Measurements from ENCODE around the gene SEZ6.

GRCh38 chr17:28999206-28999605 lies 6.6 kb downstream of the SEZ6 start:
- TF ChIP-seq, protein P1, sequence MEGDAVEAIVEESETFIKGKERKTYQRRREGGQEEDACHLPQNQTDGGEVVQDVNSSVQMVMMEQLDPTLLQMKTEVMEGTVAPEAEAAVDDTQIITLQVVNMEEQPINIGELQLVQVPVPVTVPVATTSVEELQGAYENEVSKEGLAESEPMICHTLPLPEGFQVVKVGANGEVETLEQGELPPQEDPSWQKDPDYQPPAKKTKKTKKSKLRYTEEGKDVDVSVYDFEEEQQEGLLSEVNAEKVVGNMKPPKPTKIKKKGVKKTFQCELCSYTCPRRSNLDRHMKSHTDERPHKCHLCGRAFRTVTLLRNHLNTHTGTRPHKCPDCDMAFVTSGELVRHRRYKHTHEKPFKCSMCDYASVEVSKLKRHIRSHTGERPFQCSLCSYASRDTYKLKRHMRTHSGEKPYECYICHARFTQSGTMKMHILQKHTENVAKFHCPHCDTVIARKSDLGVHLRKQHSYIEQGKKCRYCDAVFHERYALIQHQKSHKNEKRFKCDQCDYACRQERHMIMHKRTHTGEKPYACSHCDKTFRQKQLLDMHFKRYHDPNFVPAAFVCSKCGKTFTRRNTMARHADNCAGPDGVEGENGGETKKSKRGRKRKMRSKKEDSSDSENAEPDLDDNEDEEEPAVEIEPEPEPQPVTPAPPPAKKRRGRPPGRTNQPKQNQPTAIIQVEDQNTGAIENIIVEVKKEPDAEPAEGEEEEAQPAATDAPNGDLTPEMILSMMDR (IDR thresholded peaks at IDR 0.05), result no peak
- TF ChIP-seq POLR2A (IDR thresholded peaks at IDR 0.05; ENCODE audit: low read depth), result no peak

All from esophagus muscularis mucosa (tissue), 3 donors.